Tibial nerve (tissue), 4 donors: ENCODE data around the gene ZBTB16. TPM values are rescaled to one million over a fixed set of nuclear protein-coding genes. Genes with fewer than 3 reads are reported as not detected.

ENCODE experiments used
- DNase-seq, 2 donors: peaks; one replicate each; pipeline ENCODE4 v3.0.0-alpha.2; 2019; ENCODE audit warnings: low spot score in 2 of 2
- H3K27ac ChIP-seq, 4 donors: fragments of 200-600 bp; sonication (generic) in 3 of 4; one replicate each; pipeline ENCODE4 v1.5.1; 2017 to 2019; ENCODE audit warnings: mild to moderate bottlenecking in 1 of 4
- H3K27me3 ChIP-seq, 2 donors: fragments of 200-600 bp; sonication (generic) in 1 of 2; one replicate each; pipeline versions ENCODE4 v1.5.1 to v1.6.0; 2017 to 2019
- H3K36me3 ChIP-seq, 3 donors: fragments of 200-600 bp; sonication (generic); one replicate each; pipeline ENCODE4 v1.5.1; 2018 to 2019
- H3K4me1 ChIP-seq, 4 donors: fragments of 200-600 bp; sonication (generic) in 3 of 4; one replicate each; pipeline ENCODE4 v1.5.1; 2017 to 2019
- H3K4me3 ChIP-seq, 4 donors: fragments of 200-600 bp; sonication (generic) in 3 of 4; one replicate each; pipeline ENCODE4 v1.5.1; 2017 to 2019; ENCODE audit warnings: mild to moderate bottlenecking in 1 of 4, moderate library complexity in 1 of 4
- H3K9me3 ChIP-seq, 4 donors: fragments of 200-600 bp; sonication (generic) in 3 of 4; one replicate each; pipeline ENCODE4 v1.5.1; 2017 to 2019
- EP300 ChIP-seq, 2 donors: sonication (generic); formaldehyde crosslinking; IDR thresholded peaks; one replicate each; pipeline ENCODE4 v1.6.1; 2017; ENCODE audit warnings: antibody characterized with exemption in 2 of 2, mild to moderate bottlenecking in 1 of 2
- POLR2A ChIP-seq, 2 donors: fragments of 450-650 bp; IDR thresholded peaks; one replicate each; pipeline ENCODE4 v1.6.1; 2017; ENCODE audit warnings: antibody characterized with exemption in 2 of 2, mild to moderate bottlenecking in 2 of 2, moderate library complexity in 2 of 2
- WGBS, 2 donors: methylation state at CpG; one replicate each; pipeline ENCODE4 v1.1.5; 2018; 5-methylcytosine and 5-hydroxymethylcytosine counted together
- total RNA-seq, 4 donors: library from RNA; depleted of rRNA; stranded (reverse); fragments of >200 nt; gene quantifications; one replicate each; pipeline ENCODE4 v1.1.0, GENCODE V29; 2016
- TF ChIP-seq, protein P1 (sequence below), 5 experiments: fragments of 200-600 bp in 3 of 5; fragments of 450-650 bp in 2 of 5; sonication (generic) in 3 of 5; IDR thresholded peaks; one replicate each; pipeline ENCODE4 v1.5.1; 2016 to 2019; ENCODE audit warnings: antibody characterized with exemption in 5 of 5, mild to moderate bottlenecking in 3 of 5, moderate library complexity in 2 of 5

ZBTB16 gene
- total RNA-seq, 4 donors from 2014 or later = 405 to 756 (median 580) TPM

DNA sequence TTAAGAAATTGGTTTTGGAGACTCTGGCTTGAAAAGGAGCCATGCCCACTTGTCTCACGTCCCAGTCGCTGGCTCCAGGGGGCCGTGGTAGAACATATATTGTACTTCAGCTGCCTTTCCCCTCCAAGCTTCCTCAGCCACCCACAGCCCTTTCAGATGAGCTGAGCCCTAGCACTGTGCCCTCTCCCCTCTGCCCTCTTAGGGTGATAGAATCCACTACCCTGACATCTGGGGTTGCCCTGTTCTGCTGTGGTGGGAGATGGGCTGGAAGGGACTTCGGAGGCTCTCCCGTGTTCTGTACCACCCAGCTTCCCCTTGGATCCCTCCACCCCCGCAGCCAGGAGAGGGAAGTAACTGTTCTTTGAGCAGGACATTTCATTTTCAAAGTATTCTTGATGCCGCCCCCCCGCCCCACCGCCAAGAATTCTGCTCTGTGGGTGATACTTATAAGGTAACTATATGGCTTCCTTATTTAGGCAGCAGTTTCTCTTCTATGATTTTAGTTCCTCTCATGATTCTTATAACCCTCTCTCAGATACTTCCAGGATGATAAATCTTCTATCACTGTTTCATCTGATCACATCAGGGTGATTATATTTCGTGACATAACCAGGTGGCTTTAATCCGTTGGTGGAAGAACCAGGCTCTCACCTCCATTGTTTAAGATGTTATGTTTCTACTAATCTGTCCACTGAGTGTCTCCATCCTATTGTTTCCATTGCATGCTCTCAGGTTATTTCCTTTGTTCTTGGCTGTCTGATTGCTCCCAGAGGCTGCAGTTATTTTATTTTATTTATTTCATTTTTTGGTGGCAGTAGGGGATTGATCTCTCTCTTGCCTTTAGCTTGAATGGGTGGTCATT is 24.1 kb downstream of the ZBTB16 start:
- peaks cover 0 to 67% (median 0%) of the 10 kb centered on the region in 3 donors for H3K36me3 ChIP-seq
- no peaks in the 10 kb centered on the region for H3K9me3 ChIP-seq
- TF ChIP-seq EP300 (IDR thresholded peaks at IDR 0.05) (no peak), POLR2A (IDR thresholded peaks at IDR 0.05) (no peak)
- TF ChIP-seq, protein P1, sequence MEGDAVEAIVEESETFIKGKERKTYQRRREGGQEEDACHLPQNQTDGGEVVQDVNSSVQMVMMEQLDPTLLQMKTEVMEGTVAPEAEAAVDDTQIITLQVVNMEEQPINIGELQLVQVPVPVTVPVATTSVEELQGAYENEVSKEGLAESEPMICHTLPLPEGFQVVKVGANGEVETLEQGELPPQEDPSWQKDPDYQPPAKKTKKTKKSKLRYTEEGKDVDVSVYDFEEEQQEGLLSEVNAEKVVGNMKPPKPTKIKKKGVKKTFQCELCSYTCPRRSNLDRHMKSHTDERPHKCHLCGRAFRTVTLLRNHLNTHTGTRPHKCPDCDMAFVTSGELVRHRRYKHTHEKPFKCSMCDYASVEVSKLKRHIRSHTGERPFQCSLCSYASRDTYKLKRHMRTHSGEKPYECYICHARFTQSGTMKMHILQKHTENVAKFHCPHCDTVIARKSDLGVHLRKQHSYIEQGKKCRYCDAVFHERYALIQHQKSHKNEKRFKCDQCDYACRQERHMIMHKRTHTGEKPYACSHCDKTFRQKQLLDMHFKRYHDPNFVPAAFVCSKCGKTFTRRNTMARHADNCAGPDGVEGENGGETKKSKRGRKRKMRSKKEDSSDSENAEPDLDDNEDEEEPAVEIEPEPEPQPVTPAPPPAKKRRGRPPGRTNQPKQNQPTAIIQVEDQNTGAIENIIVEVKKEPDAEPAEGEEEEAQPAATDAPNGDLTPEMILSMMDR (IDR thresholded peaks at IDR 0.05) = no peak
- H3K27ac ChIP-seq = peak overlapping the region in 2 of 4 donors; percentile 1 to 68
- 75 to 81% methylated on average over 11 of the region's 11 CpGs for WGBS, 2 donors
- no peaks in the 10 kb centered on the region for H3K27me3 ChIP-seq
- H3K4me1 ChIP-seq = peaks cover 0 to 99% (median 72%) of the 10 kb centered on the region in 4 donors
- no peak overlapping the region for H3K4me3 ChIP-seq
- no peak for DNase-seq

DNA sequence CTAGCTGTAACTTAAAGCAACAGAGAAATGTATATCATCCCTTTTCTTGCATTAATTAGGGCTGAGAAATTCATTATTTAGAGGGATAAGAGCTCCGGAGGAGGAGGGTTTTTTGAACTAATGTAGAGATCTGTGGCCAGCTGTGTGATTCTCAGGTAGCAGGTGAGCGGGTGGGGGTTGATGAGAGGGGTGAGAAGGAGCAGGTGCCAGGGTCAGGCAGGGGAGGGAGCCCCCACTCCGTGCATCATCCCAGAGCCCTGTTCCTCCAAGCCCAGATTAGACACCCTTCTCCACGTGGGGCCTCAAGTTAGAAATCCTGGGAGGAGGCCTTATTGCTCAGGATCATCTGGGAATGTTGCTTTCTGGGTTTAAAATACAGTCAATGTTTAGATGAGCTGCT is 24.9 kb downstream of the ZBTB16 start:
- H3K4me3 ChIP-seq = no peak overlapping the region
- peaks cover 0 to 99% (median 72%) of the 10 kb centered on the region in 4 donors for H3K4me1 ChIP-seq
- no peak for DNase-seq
- H3K27me3 ChIP-seq = no peaks in the 10 kb centered on the region
- no peaks in the 10 kb centered on the region for H3K9me3 ChIP-seq
- peak overlapping the region in 2 of 4 donors; percentile 1 to 10 for H3K27ac ChIP-seq
- peaks cover 0 to 61% (median 0%) of the 10 kb centered on the region in 3 donors for H3K36me3 ChIP-seq
- 62 to 85% methylated on average over 4 of the region's 4 CpGs for WGBS, 2 donors
- TF ChIP-seq POLR2A (IDR thresholded peaks at IDR 0.05) = no peak
- TF ChIP-seq, protein P1 (IDR thresholded peaks at IDR 0.05) = no peak
- TF ChIP-seq EP300 (IDR thresholded peaks at IDR 0.05) = no peak

DNA sequence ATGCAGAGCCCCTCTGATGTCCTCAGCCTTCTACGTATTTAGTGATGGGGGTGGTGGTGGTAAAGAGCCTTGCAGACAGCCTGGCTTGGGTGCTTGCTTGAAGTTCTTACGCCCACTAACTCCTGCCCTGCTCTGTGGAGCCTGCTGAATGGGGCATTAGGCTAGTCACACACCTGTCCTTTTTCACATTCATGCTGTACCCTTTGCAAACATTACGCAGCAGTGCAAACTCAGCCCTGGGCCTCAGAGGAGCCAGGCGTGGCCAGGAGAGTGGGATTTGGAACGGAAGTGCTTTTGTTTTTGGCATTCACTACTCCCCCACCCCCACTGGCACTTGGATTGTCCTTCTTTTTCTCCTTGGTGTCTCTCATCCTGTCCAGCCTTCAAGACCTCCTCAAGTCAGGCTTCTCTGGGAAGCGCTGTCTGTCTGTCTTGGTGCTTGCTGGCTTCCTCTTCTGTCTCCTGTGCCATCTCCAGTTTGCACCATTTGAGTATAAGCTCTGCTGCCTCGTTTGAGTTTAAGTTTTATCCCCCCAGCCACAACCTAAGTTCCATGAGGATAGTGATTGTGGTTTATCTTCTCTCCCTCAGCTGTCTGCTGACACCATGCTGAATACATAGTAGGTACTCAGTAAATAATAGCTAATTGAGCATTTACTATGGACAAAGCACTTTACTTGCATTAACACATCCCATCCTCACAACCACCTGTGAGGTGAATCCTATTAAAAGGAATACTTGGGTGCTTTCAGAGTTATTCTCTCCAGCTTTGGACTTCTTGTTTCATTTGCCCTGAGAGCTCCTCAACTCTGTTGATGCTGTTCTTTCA is 26.7 kb downstream of the ZBTB16 start:
- no peaks in the 10 kb centered on the region for H3K27me3 ChIP-seq
- no peak for DNase-seq
- WGBS, 2 donors = 73 to 77% methylated on average over 7 of the region's 7 CpGs
- H3K27ac ChIP-seq = peak overlapping the region in 1 of 4 donors; percentile 9
- H3K9me3 ChIP-seq = no peaks in the 10 kb centered on the region
- peaks cover 0 to 99% (median 71%) of the 10 kb centered on the region in 4 donors for H3K4me1 ChIP-seq
- peaks cover 0 to 67% (median 0%) of the 10 kb centered on the region in 3 donors for H3K36me3 ChIP-seq
- no peak overlapping the region for H3K4me3 ChIP-seq
- TF ChIP-seq, protein P1 (IDR thresholded peaks at IDR 0.05) = no peak
- TF ChIP-seq EP300 (IDR thresholded peaks at IDR 0.05) = peak in 1 of 2 donors; percentile 9

DNA sequence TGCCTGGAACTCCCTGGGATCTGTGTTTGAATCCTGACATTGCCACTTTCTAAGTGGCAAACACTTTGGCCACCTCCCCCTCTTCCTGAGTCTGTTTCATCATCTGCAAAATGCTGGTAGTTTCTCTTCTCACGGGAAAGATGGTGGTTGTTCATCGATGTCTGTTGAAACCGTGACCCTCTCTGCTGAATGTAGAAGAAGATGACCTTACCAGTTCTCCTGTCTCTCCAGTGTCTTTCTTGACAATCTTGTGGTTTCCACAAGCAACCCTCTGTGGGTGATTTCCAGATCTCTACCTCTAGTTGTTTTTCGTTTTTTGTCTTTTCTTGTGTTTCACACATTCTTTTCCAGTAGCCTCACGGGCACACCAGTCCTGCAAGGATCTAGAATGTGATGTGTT is 27.5 kb downstream of the ZBTB16 start:
- Histone ChIP-seq H3K4me1 (peaks cover 0 to 99% (median 74%) of the 10 kb centered on the region in 4 donors), H3K9me3 (no peaks in the 10 kb centered on the region), H3K27me3 (no peaks in the 10 kb centered on the region), H3K4me3 (no peak overlapping the region), H3K36me3 (peaks cover 0 to 67% (median 0%) of the 10 kb centered on the region in 3 donors), H3K27ac (peak overlapping the region in 1 of 4 donors; percentile 1)
- DNase-seq = no peak
- WGBS, 2 donors = 83 to 90% methylated on average over 5 of the region's 5 CpGs
- TF ChIP-seq POLR2A (IDR thresholded peaks at IDR 0.05) = no peak
- TF ChIP-seq, protein P1 (IDR thresholded peaks at IDR 0.05) = no peak
- TF ChIP-seq EP300 (IDR thresholded peaks at IDR 0.05) = no peak
